ENCODE results near the gene CELA3A. TPM values are rescaled to one million over a fixed set of nuclear protein-coding genes. Genes with fewer than 3 reads are reported as not detected.
A peak's percentile ranks its signal among the peaks of the same experiment; 100 is the strongest.

The CELA3A gene
- total and polyA plus RNA-seq, 2 of the 13 experiments (the other 11 are each of a cell fraction or from before 2014, with no cell fraction given) = 0.09 TPM; not detected in 1

- TF ChIP-seq, protein P1, sequence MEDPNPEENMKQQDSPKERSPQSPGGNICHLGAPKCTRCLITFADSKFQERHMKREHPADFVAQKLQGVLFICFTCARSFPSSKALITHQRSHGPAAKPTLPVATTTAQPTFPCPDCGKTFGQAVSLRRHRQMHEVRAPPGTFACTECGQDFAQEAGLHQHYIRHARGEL (CRISPR knock-in tag; IDR thresholded peaks at IDR 0.05) = 0 out of 2 replicates have a peak, but pooled peaks have one; percentile 72
- no peak for TF ChIP-seq MAFF (IDR thresholded peaks at IDR 0.05; ENCODE audit: low read depth, low read length)
- TF ChIP-seq ZNF775 (CRISPR knock-in tag; IDR thresholded peaks at IDR 0.05; ENCODE audit: borderline replicate concordance) = no peak
- TF ChIP-seq GLMP (CRISPR knock-in tag; IDR thresholded peaks at IDR 0.05; ENCODE audit: borderline replicate concordance) = no peak
- no peak for TF ChIP-seq ZNF781 (CRISPR knock-in tag; IDR thresholded peaks at IDR 0.05; ENCODE audit: borderline replicate concordance, not compliant biosample characterization)
- no peak for TF ChIP-seq ZBTB10 (CRISPR knock-in tag; IDR thresholded peaks at IDR 0.05; ENCODE audit: borderline replicate concordance)
- no peak for TF ChIP-seq KDM5A (IDR thresholded peaks at IDR 0.05; ENCODE audit: borderline replicate concordance, low read length)
- TF ChIP-seq DNMT3B (CRISPR knock-in tag; conservative IDR thresholded peaks at IDR 0.05) = no peak
- TF ChIP-seq SAFB2 (CRISPR knock-in tag; IDR thresholded peaks at IDR 0.05; ENCODE audit: borderline replicate concordance, low read depth) = peak; percentile 25; the same call in 1 of the 2 replicates
- no peak for TF ChIP-seq SMAD9 (CRISPR knock-in tag; IDR thresholded peaks at IDR 0.05)
- no peak for TF ChIP-seq CEBPB (IDR thresholded peaks at IDR 0.05; ENCODE audit: borderline replicate concordance, low read depth, low read length)
- peak; percentile 84 for TF ChIP-seq KMT2A (CRISPR knock-in tag; IDR thresholded peaks at IDR 0.05)
- TF ChIP-seq, protein P2, sequence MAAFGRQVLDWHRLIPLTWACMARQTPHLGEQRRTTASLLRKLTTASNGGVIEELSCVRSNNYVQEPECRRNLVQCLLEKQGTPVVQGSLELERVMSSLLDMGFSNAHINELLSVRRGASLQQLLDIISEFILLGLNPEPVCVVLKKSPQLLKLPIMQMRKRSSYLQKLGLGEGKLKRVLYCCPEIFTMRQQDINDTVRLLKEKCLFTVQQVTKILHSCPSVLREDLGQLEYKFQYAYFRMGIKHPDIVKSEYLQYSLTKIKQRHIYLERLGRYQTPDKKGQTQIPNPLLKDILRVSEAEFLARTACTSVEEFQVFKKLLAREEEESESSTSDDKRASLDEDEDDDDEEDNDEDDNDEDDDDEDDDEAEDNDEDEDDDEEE (CRISPR knock-in tag; IDR thresholded peaks at IDR 0.05) = no peak
- TF ChIP-seq TRIM24 (CRISPR knock-in tag; IDR thresholded peaks at IDR 0.05) = no peak
- TF ChIP-seq CBX1 (IDR thresholded peaks at IDR 0.05; ENCODE audit: low read depth) = no peak
- TF ChIP-seq AGO2 (optimal IDR thresholded peaks at IDR 0.05; ENCODE audit: low read depth, low read length) = peak; percentile 76
- no peak for TF ChIP-seq ZNF343 (CRISPR knock-in tag; IDR thresholded peaks at IDR 0.05)
- TF ChIP-seq NR2F1 (CRISPR knock-in tag; IDR thresholded peaks at IDR 0.05) = no peak
- TF ChIP-seq, protein P3, sequence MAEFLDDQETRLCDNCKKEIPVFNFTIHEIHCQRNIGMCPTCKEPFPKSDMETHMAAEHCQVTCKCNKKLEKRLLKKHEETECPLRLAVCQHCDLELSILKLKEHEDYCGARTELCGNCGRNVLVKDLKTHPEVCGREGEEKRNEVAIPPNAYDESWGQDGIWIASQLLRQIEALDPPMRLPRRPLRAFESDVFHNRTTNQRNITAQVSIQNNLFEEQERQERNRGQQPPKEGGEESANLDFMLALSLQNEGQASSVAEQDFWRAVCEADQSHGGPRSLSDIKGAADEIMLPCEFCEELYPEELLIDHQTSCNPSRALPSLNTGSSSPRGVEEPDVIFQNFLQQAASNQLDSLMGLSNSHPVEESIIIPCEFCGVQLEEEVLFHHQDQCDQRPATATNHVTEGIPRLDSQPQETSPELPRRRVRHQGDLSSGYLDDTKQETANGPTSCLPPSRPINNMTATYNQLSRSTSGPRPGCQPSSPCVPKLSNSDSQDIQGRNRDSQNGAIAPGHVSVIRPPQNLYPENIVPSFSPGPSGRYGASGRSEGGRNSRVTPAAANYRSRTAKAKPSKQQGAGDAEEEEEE (CRISPR knock-in tag; IDR thresholded peaks at IDR 0.05; ENCODE audit: borderline replicate concordance) = no peak
- TF ChIP-seq CBX2 (IDR thresholded peaks at IDR 0.05; ENCODE audit: low read depth, low read length) = no peak
- no peak for TF ChIP-seq CBX2 (CRISPR knock-in tag; IDR thresholded peaks at IDR 0.05; ENCODE audit: low read depth)
- TF ChIP-seq HNRNPUL1 (IDR thresholded peaks at IDR 0.05; ENCODE audit: low read depth, low read length) = no peak
These were observed 50.9 kb downstream of the CELA3A start, which contains the start of gene CDC42 (continued) for GRCh38 chr1:22052115-22053016.
